Endothelial cell of umbilical vein (primary cell): ENCODE measurements around the gene FBN2. TPM values are rescaled to one million over a fixed set of nuclear protein-coding genes. Genes with fewer than 3 reads are reported as not detected.

Source experiments
- BruUV-seq: library from RNA; stranded (reverse); fragments of 400-500 nt; replicated peaks from 2 replicates; lab custom pipeline; 2021; lab: Mats Ljungman, UMichigan
- CTCF ChIA-PET: fragments of 300-600, 350-600 bp; sonication (Branson Sonifier 250); formaldehyde crosslinking; loops from one replicate; lab custom pipeline; 2021; ENCODE audit warnings: antibody characterized with exemption, inconsistent platforms; lab: Charles Lee
- POLR2A ChIA-PET: fragments of 300-600, 350-600 bp; sonication (Branson Sonifier 250); formaldehyde crosslinking; loops from one replicate; lab custom pipeline; 2021; ENCODE audit warnings: antibody characterized with exemption, inconsistent platforms; lab: Charles Lee
- DNase-seq: peaks from one replicate; pipeline ENCODE4 v3.0.0-alpha.2; 2011; ENCODE audit warnings: low read depth, low spot score
- FAIRE-seq: peaks from 2 replicates; lab custom pipeline; 2011; peaks lifted over from hg19 to GRCh38; lab: Jason Lieb, UNC
- H2AFZ ChIP-seq: 2 replicates; pipeline ENCODE4 v1.6.0; 2012; ENCODE audit warnings: low read depth, low read length, control low read depth, inconsistent platforms
- H3K27ac ChIP-seq: 2 replicates; pipeline ENCODE4 v1.5.1; 2011; ENCODE audit warnings: low read depth, mild to moderate bottlenecking, control low read depth, low read length, moderate library complexity; ENCODE audit not compliant: insufficient read depth
- H3K27me3 ChIP-seq, 2 experiments: 2 replicates each; pipeline versions ENCODE4 v1.6.0 to v1.6.1; 2011; ENCODE audit warnings: low read length in 2 of 2, mixed read lengths in 1 of 2; ENCODE audit not compliant: control insufficient read depth in 2 of 2, insufficient read depth in 2 of 2
- H3K36me3 ChIP-seq, 2 experiments: 2 replicates in 1 of 2; 3 replicates in 1 of 2; pipeline ENCODE4 v1.5.1; 2011; ENCODE audit warnings: low read length in 2 of 2, mild to moderate bottlenecking in 1 of 2, moderate library complexity in 1 of 2; ENCODE audit not compliant: control insufficient read depth in 2 of 2, insufficient read depth in 2 of 2; ENCODE audit errors: extremely low read depth in 1 of 2
- H3K4me1 ChIP-seq: 3 replicates; pipeline ENCODE4 v1.5.1; 2011; ENCODE audit warnings: mild to moderate bottlenecking, low read length; ENCODE audit not compliant: control insufficient read depth, insufficient read depth; ENCODE audit errors: extremely low read depth
- H3K4me2 ChIP-seq: 2 replicates; pipeline ENCODE4 v1.6.1; 2011; ENCODE audit warnings: low read length, control low read depth, mixed read lengths; ENCODE audit not compliant: insufficient read depth
- H3K4me3 ChIP-seq, 3 experiments: fragments of 200-600 bp in 1 of 3; sonication (generic), shearing (Covaris generic) in 1 of 3; replicated peaks in 1 of 3; 2 replicates each; pipeline ENCODE4 v1.5.1; 2011 to 2016; ENCODE audit warnings: control low read depth in 3 of 3, low read length in 3 of 3, mild to moderate bottlenecking in 2 of 3, inconsistent platforms in 1 of 3, low read depth in 1 of 3, moderate library complexity in 1 of 3; ENCODE audit not compliant: insufficient read depth in 1 of 3
- H3K79me2 ChIP-seq: 2 replicates; pipeline ENCODE4 v1.6.0; 2012; ENCODE audit warnings: low read length, inconsistent platforms; ENCODE audit not compliant: control insufficient read depth, insufficient read depth
- H3K9ac ChIP-seq: replicated peaks from 2 replicates; pipeline ENCODE3; 2011; ENCODE audit warnings: low read length, control low read depth; ENCODE audit not compliant: insufficient read depth; ENCODE audit errors: extremely low read depth
- H3K9me1 ChIP-seq: replicated peaks from 3 replicates; pipeline ENCODE4 v1.6.0; 2011; ENCODE audit warnings: mild to moderate bottlenecking, low read length; ENCODE audit not compliant: control insufficient read depth, insufficient read depth; ENCODE audit errors: extremely low read depth
- H3K9me3 ChIP-seq: replicated peaks from 2 replicates; pipeline ENCODE4 v1.5.1; 2012; ENCODE audit warnings: low read length, inconsistent platforms; ENCODE audit not compliant: control insufficient read depth, insufficient read depth
- H4K20me1 ChIP-seq: replicated peaks from 2 replicates; pipeline ENCODE3; 2011; ENCODE audit warnings: mild to moderate bottlenecking, low read length; ENCODE audit not compliant: control insufficient read depth, insufficient read depth; ENCODE audit errors: extremely low read depth
- EZH2 ChIP-seq: IDR thresholded peaks from 2 replicates; pipeline ENCODE4 v1.6.1; 2012; ENCODE audit warnings: borderline replicate concordance, low read depth, mild to moderate bottlenecking, moderate library complexity, low read length, inconsistent platforms; ENCODE audit not compliant: severe bottlenecking
- FOS ChIP-seq: IDR thresholded peaks from 2 replicates; pipeline ENCODE4 v1.6.1; 2011; ENCODE audit warnings: mild to moderate bottlenecking, low read length, moderate library complexity, borderline replicate concordance; ENCODE audit not compliant: insufficient read depth
- GATA2 ChIP-seq: IDR thresholded peaks from 2 replicates; pipeline ENCODE4 v1.7.0; 2011; ENCODE audit warnings: low read depth, mild to moderate bottlenecking, moderate library complexity, mixed read lengths, low read length; ENCODE audit not compliant: insufficient read length, insufficient read depth
- JUN ChIP-seq: IDR thresholded peaks from 2 replicates; pipeline ENCODE4 v1.6.1; 2011; ENCODE audit warnings: borderline replicate concordance, low read depth; ENCODE audit not compliant: insufficient read length, insufficient read depth
- MYC ChIP-seq: IDR thresholded peaks from one replicate; pipeline ENCODE4 v1.6.1; 2011; ENCODE audit warnings: mild to moderate bottlenecking, low read depth, low read length
- POLR2A ChIP-seq: IDR thresholded peaks from 2 replicates; pipeline ENCODE4 v1.6.1; 2012; ENCODE audit warnings: low read depth, mild to moderate bottlenecking, control low read depth, low read length
- POLR2AphosphoS5 ChIP-seq: IDR thresholded peaks from 2 replicates; pipeline ENCODE4 v1.6.1; 2012; ENCODE audit warnings: low read depth, mild to moderate bottlenecking, control low read depth, low read length, moderate library complexity; ENCODE audit not compliant: insufficient read depth
- dilution Hi-C: fragments of 300-500 bp; cut with MboI; formaldehyde crosslinking; loops from one replicate; pipeline ENCODE4 v1.15.0; 2019; ENCODE audit warnings: low sequenced_read_pairs; ENCODE audit not compliant: extremely low pct_ligation_motif_present
- intact Hi-C: fragments of 100-400 bp; cut with micrococcal nuclease; formaldehyde crosslinking; loops from one replicate; pipeline ENCODE4 v1.10.0; 2022
- polyA plus RNA-seq, 4 experiments: library from polyadenylated mRNA; depleted of rRNA in 3 of 4; stranded (reverse) in 3 of 4; unstranded in 1 of 4; fragments of >200 nt; gene quantifications; 2 replicates each; pipeline versions ENCODE4 v1.2.1 to v1.2.3, GENCODE V29; 2011 to 2012; ENCODE audit warnings: missing spikeins in 1 of 4
- total RNA-seq: library from RNA; stranded (reverse); gene quantifications from 2 replicates; pipeline ENCODE4 v1.2.3, GENCODE V29; 2021
- TF ChIP-seq, protein P1 (sequence below): IDR thresholded peaks from 2 replicates; pipeline ENCODE4 v1.6.1; 2011; ENCODE audit not compliant: insufficient read depth, insufficient read length
- TF ChIP-seq, protein P2 (sequence below), 2 donors: IDR thresholded peaks; 1 replicate in 1 of 2; 2 replicates in 1 of 2; pipeline ENCODE4 v1.5.1; 2011; ENCODE audit warnings: low read length in 2 of 2, mild to moderate bottlenecking in 2 of 2, moderate library complexity in 2 of 2, control low read depth in 1 of 2, inconsistent platforms in 1 of 2, low read depth in 1 of 2; ENCODE audit not compliant: insufficient read depth in 1 of 2; ENCODE audit errors: extremely low read depth in 1 of 2

FBN2 gene
- total and polyA plus RNA-seq, 2 donors (not counting 3 experiments of a cell fraction or from before 2014, with no cell fraction given), result 21.8 to 57.4 TPM

DNA sequence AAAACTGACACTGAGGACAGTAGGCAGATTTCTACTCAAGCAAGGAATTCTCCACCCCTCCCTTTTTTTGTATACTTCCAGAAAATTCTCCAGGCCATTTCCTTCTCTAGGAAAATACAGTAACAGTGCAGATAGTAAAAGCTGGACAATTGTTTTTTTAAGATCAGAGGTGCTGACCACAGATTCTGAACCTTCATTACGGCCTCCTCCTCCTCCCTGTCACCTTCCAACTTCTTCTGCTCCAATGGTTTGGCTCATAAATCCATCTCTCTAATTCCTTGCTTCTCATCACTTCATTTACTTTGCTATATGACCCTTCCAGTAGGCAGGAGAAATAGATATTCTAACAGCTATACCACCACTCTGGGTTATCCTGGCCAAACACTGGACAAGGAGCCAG lies 220.6 kb downstream of the FBN2 start:
- dilution Hi-C loops, result no loop called here
- Histone ChIP-seq H2AFZ (no peak overlapping the region), H3K27me3 (no peaks in the 10 kb centered on the region), H3K36me3 (no peaks in the 10 kb centered on the region), H3K9me1 (no peaks in the 10 kb centered on the region), H3K79me2 (no peaks in the 10 kb centered on the region), H3K4me3 (no peak overlapping the region), H3K27ac (no peak overlapping the region), H4K20me1 (no peaks in the 10 kb centered on the region), H3K4me1 (no peaks in the 10 kb centered on the region), H3K4me2 (no peak overlapping the region), H3K9me3 (no peaks in the 10 kb centered on the region), H3K9ac (no peak overlapping the region)
- CTCF ChIA-PET, result interaction anchor here (1.3 kb wide), 1 partner anchor 8 kb away, joined by 3 read pairs; no protein-coding TSS in a partner anchor
- intact Hi-C loops, result no loop called here
- POLR2A ChIA-PET, result no interaction called here
- no peak for FAIRE-seq
- DNase-seq, result no peak
- no peak for TF ChIP-seq POLR2AphosphoS5
- TF ChIP-seq, protein P1, sequence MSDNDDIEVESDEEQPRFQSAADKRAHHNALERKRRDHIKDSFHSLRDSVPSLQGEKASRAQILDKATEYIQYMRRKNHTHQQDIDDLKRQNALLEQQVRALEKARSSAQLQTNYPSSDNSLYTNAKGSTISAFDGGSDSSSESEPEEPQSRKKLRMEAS, result no peak
- no peak for TF ChIP-seq FOS
- TF ChIP-seq MYC, result no peak
- TF ChIP-seq, protein P2, sequence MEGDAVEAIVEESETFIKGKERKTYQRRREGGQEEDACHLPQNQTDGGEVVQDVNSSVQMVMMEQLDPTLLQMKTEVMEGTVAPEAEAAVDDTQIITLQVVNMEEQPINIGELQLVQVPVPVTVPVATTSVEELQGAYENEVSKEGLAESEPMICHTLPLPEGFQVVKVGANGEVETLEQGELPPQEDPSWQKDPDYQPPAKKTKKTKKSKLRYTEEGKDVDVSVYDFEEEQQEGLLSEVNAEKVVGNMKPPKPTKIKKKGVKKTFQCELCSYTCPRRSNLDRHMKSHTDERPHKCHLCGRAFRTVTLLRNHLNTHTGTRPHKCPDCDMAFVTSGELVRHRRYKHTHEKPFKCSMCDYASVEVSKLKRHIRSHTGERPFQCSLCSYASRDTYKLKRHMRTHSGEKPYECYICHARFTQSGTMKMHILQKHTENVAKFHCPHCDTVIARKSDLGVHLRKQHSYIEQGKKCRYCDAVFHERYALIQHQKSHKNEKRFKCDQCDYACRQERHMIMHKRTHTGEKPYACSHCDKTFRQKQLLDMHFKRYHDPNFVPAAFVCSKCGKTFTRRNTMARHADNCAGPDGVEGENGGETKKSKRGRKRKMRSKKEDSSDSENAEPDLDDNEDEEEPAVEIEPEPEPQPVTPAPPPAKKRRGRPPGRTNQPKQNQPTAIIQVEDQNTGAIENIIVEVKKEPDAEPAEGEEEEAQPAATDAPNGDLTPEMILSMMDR (IDR thresholded peaks at IDR 0.05; ENCODE audit: extremely low read depth in 1 of 2, insufficient read depth in 1 of 2, low read depth in 1 of 2, low read length in 2 of 2), result no peak
- no peak for TF ChIP-seq POLR2A
- no peak for TF ChIP-seq GATA2
- TF ChIP-seq EZH2, result no peak
- no peak for TF ChIP-seq JUN
- no TSS peak for BruUV-seq
